Liver (tissue), 3 donors: ENCODE measurements around the gene GRAMD4.

Experiments
- EGR1 ChIP-seq, 2 donors: IDR thresholded peaks; 2 replicates each; pipeline ENCODE4 v1.6.1; 2016 to 2018; ENCODE audit warnings: antibody characterized with exemption in 2 of 2, low read depth in 2 of 2
- FOXA1 ChIP-seq: IDR thresholded peaks from 2 replicates; pipeline ENCODE4 v1.6.1; 2016; ENCODE audit warnings: antibody characterized with exemption
- GABPA ChIP-seq, 2 donors: IDR thresholded peaks in 1 of 2; conservative IDR thresholded peaks in 1 of 2; 2 replicates each; pipeline ENCODE4 v1.6.1; 2016; ENCODE audit warnings: antibody characterized with exemption in 2 of 2, mild to moderate bottlenecking in 1 of 2, moderate library complexity in 1 of 2
- RAD21 ChIP-seq, 2 donors: IDR thresholded peaks; 2 replicates each; pipeline ENCODE4 v1.6.1; 2016; ENCODE audit warnings: antibody characterized with exemption in 2 of 2, mild to moderate bottlenecking in 2 of 2
- TAF1 ChIP-seq: conservative IDR thresholded peaks from 2 replicates; pipeline ENCODE4 v1.6.1; 2016; ENCODE audit warnings: antibody characterized with exemption, mild to moderate bottlenecking
- YY1 ChIP-seq: IDR thresholded peaks from 2 replicates; pipeline ENCODE4 v1.6.1; 2016; ENCODE audit warnings: antibody characterized with exemption, mild to moderate bottlenecking
- TF ChIP-seq, protein P1 (sequence below): fragments of 150-350 bp; IDR thresholded peaks from 2 replicates; pipeline ENCODE4 v1.5.1; 2017; ENCODE audit warnings: improper control_type of control experiment, low read depth, low read length; ENCODE audit not compliant: missing input control
- TF ChIP-seq, protein P2 (sequence below): IDR thresholded peaks from 2 replicates; pipeline ENCODE4 v1.6.1; 2016; ENCODE audit warnings: antibody characterized with exemption, mild to moderate bottlenecking
- TF ChIP-seq, protein P3 (sequence below): IDR thresholded peaks from 2 replicates; pipeline ENCODE4 v1.6.1; 2016; ENCODE audit warnings: antibody characterized with exemption
- TF ChIP-seq, protein P4 (sequence below): IDR thresholded peaks from 2 replicates; pipeline ENCODE4 v1.6.1; 2016; ENCODE audit warnings: antibody characterized with exemption
- donor health status: healthy.
- donor health status: healthy.

DNA sequence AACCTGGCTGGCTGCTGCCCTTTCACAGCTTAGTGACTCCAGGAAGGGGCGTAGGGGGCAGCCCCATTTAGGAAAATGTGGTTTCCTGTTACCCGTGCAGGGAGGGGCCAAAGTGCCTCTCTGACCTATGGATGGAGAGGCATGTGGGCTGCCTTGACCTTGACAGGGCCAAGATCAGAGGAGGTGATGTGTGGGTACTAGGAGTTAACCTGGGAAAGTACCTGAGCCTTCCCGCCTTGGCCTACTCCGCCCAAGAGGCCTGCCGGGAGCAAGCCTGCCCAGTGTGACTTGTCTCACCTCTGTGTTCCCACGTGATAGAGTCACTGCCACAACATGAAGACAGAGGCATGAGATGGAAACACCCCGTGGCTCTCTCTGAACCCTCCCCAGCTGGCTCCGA is 33.4 kb downstream of the GRAMD4 start:
- TF ChIP-seq, protein P1, sequence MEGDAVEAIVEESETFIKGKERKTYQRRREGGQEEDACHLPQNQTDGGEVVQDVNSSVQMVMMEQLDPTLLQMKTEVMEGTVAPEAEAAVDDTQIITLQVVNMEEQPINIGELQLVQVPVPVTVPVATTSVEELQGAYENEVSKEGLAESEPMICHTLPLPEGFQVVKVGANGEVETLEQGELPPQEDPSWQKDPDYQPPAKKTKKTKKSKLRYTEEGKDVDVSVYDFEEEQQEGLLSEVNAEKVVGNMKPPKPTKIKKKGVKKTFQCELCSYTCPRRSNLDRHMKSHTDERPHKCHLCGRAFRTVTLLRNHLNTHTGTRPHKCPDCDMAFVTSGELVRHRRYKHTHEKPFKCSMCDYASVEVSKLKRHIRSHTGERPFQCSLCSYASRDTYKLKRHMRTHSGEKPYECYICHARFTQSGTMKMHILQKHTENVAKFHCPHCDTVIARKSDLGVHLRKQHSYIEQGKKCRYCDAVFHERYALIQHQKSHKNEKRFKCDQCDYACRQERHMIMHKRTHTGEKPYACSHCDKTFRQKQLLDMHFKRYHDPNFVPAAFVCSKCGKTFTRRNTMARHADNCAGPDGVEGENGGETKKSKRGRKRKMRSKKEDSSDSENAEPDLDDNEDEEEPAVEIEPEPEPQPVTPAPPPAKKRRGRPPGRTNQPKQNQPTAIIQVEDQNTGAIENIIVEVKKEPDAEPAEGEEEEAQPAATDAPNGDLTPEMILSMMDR: no peak
- TF ChIP-seq GABPA (IDR thresholded peaks at IDR 0.05 in 1 of 2, conservative IDR thresholded peaks at IDR 0.05 in 1 of 2) (no peak), EGR1 (IDR thresholded peaks at IDR 0.05; ENCODE audit: low read depth in 2 of 2) (no peak), TAF1 (no peak), FOXA1 (no peak), RAD21 (IDR thresholded peaks at IDR 0.05) (no peak), YY1 (no peak)
- TF ChIP-seq, protein P2, sequence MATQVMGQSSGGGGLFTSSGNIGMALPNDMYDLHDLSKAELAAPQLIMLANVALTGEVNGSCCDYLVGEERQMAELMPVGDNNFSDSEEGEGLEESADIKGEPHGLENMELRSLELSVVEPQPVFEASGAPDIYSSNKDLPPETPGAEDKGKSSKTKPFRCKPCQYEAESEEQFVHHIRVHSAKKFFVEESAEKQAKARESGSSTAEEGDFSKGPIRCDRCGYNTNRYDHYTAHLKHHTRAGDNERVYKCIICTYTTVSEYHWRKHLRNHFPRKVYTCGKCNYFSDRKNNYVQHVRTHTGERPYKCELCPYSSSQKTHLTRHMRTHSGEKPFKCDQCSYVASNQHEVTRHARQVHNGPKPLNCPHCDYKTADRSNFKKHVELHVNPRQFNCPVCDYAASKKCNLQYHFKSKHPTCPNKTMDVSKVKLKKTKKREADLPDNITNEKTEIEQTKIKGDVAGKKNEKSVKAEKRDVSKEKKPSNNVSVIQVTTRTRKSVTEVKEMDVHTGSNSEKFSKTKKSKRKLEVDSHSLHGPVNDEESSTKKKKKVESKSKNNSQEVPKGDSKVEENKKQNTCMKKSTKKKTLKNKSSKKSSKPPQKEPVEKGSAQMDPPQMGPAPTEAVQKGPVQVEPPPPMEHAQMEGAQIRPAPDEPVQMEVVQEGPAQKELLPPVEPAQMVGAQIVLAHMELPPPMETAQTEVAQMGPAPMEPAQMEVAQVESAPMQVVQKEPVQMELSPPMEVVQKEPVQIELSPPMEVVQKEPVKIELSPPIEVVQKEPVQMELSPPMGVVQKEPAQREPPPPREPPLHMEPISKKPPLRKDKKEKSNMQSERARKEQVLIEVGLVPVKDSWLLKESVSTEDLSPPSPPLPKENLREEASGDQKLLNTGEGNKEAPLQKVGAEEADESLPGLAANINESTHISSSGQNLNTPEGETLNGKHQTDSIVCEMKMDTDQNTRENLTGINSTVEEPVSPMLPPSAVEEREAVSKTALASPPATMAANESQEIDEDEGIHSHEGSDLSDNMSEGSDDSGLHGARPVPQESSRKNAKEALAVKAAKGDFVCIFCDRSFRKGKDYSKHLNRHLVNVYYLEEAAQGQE: no peak
- TF ChIP-seq, protein P3, sequence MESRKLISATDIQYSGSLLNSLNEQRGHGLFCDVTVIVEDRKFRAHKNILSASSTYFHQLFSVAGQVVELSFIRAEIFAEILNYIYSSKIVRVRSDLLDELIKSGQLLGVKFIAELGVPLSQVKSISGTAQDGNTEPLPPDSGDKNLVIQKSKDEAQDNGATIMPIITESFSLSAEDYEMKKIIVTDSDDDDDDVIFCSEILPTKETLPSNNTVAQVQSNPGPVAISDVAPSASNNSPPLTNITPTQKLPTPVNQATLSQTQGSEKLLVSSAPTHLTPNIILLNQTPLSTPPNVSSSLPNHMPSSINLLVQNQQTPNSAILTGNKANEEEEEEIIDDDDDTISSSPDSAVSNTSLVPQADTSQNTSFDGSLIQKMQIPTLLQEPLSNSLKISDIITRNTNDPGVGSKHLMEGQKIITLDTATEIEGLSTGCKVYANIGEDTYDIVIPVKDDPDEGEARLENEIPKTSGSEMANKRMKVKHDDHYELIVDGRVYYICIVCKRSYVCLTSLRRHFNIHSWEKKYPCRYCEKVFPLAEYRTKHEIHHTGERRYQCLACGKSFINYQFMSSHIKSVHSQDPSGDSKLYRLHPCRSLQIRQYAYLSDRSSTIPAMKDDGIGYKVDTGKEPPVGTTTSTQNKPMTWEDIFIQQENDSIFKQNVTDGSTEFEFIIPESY: no peak
- TF ChIP-seq, protein P4, sequence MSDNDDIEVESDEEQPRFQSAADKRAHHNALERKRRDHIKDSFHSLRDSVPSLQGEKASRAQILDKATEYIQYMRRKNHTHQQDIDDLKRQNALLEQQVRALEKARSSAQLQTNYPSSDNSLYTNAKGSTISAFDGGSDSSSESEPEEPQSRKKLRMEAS: no peak
